ENCODE data around the gene ZEB2. TPM values are rescaled to one million over a fixed set of nuclear protein-coding genes. Genes with fewer than 3 reads are reported as not detected.

Gene ZEB2
- total and polyA plus RNA-seq, 2 of the 13 experiments (the other 11 are each of a cell fraction or from before 2014, with no cell fraction given), result 0.07 TPM; not detected in 1

DNA sequence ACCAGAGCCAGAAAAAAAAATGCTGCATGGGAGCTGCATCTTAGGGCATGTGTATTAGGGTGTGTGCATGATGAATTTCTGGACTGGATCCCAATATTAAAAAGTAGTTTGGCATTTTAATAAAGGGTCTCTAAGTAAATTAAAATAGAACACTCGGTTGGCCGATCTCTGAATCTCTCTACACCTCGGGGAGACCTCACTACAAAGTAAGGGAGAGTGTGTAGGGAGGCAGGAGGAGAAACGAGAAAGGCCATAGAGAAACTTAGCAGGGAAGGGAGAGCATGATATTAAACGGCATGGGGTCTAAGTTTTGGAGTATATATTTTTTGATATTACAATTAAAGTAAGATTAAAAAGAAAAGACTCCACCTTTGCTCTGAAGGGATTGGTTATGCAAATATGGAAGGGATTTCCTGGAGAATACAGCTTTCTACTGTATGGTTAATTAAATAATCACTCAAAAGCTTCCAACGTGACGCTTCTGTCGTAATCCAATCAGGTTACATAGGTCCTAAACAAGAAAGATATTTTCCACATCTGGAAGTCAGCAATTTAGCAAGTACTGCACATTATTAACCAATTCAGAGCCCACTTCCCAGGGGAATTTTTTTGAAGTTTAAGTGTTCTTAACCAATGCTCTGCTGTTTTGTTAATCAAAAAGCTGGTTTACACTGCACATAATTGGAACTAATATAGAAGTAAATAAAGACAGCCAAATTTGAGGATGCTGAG, 1.0 kb upstream of the ZEB2 start:
- no peak for TF ChIP-seq ZBTB21 (CRISPR knock-in tag; IDR thresholded peaks at IDR 0.05)
- no peak for TF ChIP-seq KDM3A (CRISPR knock-in tag; IDR thresholded peaks at IDR 0.05; ENCODE audit: low read depth)
- no peak for TF ChIP-seq NR3C1 (CRISPR knock-in tag; IDR thresholded peaks at IDR 0.05)
- no peak for TF ChIP-seq ESRRA (CRISPR knock-in tag; IDR thresholded peaks at IDR 0.05; ENCODE audit: low read depth)
- TF ChIP-seq ZNF33A (CRISPR knock-in tag; IDR thresholded peaks at IDR 0.05; ENCODE audit: borderline replicate concordance), result no peak
- TF ChIP-seq, protein P1, sequence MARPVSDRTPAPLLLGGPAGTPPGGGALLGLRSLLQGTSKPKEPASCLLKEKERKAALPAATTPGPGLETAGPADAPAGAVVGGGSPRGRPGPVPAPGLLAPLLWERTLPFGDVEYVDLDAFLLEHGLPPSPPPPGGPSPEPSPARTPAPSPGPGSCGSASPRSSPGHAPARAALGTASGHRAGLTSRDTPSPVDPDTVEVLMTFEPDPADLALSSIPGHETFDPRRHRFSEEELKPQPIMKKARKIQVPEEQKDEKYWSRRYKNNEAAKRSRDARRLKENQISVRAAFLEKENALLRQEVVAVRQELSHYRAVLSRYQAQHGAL (CRISPR knock-in tag; IDR thresholded peaks at IDR 0.05; ENCODE audit: not compliant biosample characterization), result no peak
- TF ChIP-seq, protein P2, sequence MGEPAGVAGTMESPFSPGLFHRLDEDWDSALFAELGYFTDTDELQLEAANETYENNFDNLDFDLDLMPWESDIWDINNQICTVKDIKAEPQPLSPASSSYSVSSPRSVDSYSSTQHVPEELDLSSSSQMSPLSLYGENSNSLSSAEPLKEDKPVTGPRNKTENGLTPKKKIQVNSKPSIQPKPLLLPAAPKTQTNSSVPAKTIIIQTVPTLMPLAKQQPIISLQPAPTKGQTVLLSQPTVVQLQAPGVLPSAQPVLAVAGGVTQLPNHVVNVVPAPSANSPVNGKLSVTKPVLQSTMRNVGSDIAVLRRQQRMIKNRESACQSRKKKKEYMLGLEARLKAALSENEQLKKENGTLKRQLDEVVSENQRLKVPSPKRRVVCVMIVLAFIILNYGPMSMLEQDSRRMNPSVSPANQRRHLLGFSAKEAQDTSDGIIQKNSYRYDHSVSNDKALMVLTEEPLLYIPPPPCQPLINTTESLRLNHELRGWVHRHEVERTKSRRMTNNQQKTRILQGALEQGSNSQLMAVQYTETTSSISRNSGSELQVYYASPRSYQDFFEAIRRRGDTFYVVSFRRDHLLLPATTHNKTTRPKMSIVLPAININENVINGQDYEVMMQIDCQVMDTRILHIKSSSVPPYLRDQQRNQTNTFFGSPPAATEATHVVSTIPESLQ (CRISPR knock-in tag; conservative IDR thresholded peaks at IDR 0.05), result no peak
- TF ChIP-seq, protein P3, sequence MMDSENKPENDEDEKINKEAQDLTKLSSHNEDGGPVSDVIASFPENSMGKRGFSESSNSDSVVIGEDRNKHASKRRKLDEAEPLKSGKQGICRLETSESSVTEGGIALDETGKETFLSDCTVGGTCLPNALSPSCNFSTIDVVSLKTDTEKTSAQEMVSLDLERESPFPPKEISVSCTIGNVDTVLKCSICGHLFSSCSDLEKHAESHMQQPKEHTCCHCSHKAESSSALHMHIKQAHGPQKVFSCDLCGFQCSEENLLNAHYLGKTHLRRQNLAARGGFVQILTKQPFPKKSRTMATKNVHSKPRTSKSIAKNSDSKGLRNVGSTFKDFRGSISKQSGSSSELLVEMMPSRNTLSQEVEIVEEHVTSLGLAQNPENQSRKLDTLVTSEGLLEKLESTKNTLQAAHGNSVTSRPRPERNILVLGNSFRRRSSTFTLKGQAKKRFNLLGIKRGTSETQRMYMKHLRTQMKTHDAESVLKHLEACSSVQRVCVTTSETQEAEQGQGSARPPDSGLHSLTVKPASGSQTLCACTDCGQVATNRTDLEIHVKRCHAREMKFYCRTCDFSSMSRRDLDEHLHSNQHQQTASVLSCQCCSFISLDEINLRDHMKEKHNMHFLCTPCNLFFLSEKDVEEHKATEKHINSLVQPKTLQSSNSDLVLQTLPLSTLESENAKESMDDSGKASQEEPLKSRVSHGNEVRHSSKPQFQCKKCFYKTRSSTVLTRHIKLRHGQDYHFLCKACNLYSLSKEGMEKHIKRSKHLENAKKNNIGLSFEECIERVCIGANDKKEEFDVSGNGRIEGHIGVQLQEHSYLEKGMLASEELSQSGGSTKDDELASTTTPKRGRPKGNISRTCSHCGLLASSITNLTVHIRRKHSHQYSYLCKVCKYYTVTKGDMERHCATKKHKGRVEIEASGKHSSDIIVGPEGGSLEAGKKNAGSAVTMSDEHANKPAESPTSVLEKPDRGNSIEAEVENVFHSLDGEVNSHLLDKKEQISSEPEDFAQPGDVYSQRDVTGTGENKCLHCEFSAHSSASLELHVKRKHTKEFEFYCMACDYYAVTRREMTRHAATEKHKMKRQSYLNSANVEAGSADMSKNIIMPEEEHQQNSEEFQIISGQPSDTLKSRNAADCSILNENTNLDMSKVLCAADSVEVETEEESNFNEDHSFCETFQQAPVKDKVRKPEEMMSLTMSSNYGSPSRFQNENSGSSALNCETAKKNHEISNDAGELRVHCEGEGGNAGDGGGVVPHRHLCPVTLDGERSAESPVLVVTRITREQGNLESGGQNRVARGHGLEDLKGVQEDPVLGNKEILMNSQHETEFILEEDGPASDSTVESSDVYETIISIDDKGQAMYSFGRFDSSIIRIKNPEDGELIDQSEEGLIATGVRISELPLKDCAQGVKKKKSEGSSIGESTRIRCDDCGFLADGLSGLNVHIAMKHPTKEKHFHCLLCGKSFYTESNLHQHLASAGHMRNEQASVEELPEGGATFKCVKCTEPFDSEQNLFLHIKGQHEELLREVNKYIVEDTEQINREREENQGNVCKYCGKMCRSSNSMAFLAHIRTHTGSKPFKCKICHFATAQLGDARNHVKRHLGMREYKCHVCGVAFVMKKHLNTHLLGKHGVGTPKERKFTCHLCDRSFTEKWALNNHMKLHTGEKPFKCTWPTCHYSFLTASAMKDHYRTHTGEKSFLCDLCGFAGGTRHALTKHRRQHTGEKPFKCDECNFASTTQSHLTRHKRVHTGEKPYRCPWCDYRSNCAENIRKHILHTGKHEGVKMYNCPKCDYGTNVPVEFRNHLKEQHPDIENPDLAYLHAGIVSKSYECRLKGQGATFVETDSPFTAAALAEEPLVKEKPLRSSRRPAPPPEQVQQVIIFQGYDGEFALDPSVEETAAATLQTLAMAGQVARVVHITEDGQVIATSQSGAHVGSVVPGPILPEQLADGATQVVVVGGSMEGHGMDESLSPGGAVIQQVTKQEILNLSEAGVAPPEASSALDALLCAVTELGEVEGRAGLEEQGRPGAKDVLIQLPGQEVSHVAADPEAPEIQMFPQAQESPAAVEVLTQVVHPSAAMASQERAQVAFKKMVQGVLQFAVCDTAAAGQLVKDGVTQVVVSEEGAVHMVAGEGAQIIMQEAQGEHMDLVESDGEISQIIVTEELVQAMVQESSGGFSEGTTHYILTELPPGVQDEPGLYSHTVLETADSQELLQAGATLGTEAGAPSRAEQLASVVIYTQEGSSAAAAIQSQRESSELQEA (CRISPR knock-in tag; IDR thresholded peaks at IDR 0.05; ENCODE audit: not compliant biosample characterization), result no peak
- no peak for TF ChIP-seq SP140L (CRISPR knock-in tag; IDR thresholded peaks at IDR 0.05; ENCODE audit: borderline replicate concordance)
- no peak for TF ChIP-seq HCFC1 (IDR thresholded peaks at IDR 0.05; ENCODE audit: low read depth, low read length)
- no peak for TF ChIP-seq ZNF644 (CRISPR knock-in tag; IDR thresholded peaks at IDR 0.05; ENCODE audit: low read depth)
- TF ChIP-seq ATAD3A (CRISPR knock-in tag; IDR thresholded peaks at IDR 0.05), result no peak
- Histone ChIP-seq H3K9ac (ENCODE audit: insufficient read depth, low read depth, low read length) (no peak overlapping the region), H3K27ac (ENCODE audit: extremely low read length, insufficient read depth, low read length) (no peak overlapping the region), H2AFZ (ENCODE audit: low read length) (no peak overlapping the region), H3K9me3 (ENCODE audit: low read length) (no peaks in the 10 kb centered on the region), H4K20me1 (ENCODE audit: insufficient read depth, low read length) (no peaks in the 10 kb centered on the region), H3K79me2 (ENCODE audit: insufficient read depth, low read length) (no peaks in the 10 kb centered on the region), H3K4me3 (replicated peaks in 1 of 3; ENCODE audit: insufficient read depth in 1 of 3, low read depth in 2 of 3, low read length in 3 of 3) (no peak overlapping the region), H3K27me3 (ENCODE audit: control insufficient read depth in 1 of 2, insufficient read depth in 2 of 2, low read length in 2 of 2) (peaks cover 2 to 77% of the 10 kb centered on the region in 2 experiments; a peak in 4 of 5 replicates), H3K4me1 (ENCODE audit: insufficient read depth, low read length) (0 out of 2 replicates have a peak, but pooled peaks cover 5% of the 10 kb centered on the region), H3K36me3 (replicated peaks in 1 of 2; ENCODE audit: control insufficient read depth in 1 of 2, insufficient read depth in 2 of 2, low read length in 2 of 2) (no peaks in the 10 kb centered on the region), H3K4me2 (ENCODE audit: low read depth, low read length) (no peak overlapping the region)
- in situ Hi-C loops (cut with HindIII; ENCODE audit: extremely low pct_ligation_motif_present, low pct_unique_long_range_greater_than_20kb) (no loop called here), intact Hi-C loops (cut with micrococcal nuclease; ENCODE audit: unreplicated experiment) (no loop called here)
- ATAC-seq, result no peak
- no peak for FAIRE-seq
- BruUV-seq (replicated peaks), result no TSS peak
- WGBS (ENCODE audit: low lambda C conversion rate), result 8% methylated on average over 8 of the region's 8 CpGs
- POLR2A ChIA-PET, result no interaction called here
- no peak for DNase-seq (ENCODE audit: low spot score)
- CTCF ChIA-PET (ENCODE audit: low intra/inter-chr PET ratio, low total read pairs), result no interaction called here

Measured in HepG2 (cell line).